ENCODE results near the gene GIGYF1.

DNA sequence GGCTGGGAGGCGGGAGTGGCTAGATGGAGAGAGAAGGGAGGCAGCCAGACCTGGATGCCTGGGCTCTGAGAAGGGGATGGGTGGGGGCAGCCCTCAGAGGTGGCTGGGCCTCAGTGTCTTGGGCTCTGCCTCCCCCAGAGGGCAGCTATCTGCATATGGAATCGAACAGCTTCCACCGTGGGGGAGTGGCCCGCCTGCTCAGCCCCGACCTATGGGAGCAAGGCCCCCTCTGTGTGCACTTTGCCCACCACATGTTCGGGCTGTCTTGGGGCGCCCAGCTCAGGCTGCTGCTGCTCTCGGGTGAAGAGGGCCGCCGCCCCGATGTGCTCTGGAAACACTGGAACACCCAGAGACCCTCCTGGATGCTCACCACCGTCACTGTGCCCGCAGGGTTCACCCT, 42.6 kb upstream of the GIGYF1 start:
- TF ChIP-seq POLR2A (IDR thresholded peaks at IDR 0.05; ENCODE audit: low read length) (no peak), GATA1 (IDR thresholded peaks at IDR 0.05; ENCODE audit: low read depth, low read length) (no peak)
